ENCODE results near the gene CHSY3.

Gene CHSY3

DNA sequence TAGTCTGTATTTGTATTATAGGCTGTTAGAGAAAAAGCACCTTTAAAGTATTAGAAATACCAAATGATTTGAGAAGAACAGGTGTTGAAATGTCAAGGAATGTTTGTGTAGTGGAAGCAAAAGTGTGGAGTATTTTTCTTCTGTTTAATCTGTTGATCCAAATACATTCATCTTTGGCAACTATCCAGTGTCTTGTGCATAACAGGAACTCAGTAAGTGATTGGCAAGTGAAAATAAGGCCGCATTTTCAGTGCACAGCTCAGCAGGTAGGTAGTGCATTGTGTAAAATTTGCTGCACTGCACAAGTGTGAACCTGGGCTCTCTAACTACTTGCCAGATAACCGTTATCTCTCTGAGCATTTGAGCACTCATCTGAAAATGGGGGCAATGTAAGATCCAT is 61.8 kb downstream of the CHSY3 start:
- TF ChIP-seq, protein P1, sequence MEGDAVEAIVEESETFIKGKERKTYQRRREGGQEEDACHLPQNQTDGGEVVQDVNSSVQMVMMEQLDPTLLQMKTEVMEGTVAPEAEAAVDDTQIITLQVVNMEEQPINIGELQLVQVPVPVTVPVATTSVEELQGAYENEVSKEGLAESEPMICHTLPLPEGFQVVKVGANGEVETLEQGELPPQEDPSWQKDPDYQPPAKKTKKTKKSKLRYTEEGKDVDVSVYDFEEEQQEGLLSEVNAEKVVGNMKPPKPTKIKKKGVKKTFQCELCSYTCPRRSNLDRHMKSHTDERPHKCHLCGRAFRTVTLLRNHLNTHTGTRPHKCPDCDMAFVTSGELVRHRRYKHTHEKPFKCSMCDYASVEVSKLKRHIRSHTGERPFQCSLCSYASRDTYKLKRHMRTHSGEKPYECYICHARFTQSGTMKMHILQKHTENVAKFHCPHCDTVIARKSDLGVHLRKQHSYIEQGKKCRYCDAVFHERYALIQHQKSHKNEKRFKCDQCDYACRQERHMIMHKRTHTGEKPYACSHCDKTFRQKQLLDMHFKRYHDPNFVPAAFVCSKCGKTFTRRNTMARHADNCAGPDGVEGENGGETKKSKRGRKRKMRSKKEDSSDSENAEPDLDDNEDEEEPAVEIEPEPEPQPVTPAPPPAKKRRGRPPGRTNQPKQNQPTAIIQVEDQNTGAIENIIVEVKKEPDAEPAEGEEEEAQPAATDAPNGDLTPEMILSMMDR (IDR thresholded peaks at IDR 0.05; ENCODE audit: low read depth, low read length), result no peak
- no peak overlapping the region for H3K4me3 ChIP-seq (ENCODE audit: low read depth, low read length)

DNA sequence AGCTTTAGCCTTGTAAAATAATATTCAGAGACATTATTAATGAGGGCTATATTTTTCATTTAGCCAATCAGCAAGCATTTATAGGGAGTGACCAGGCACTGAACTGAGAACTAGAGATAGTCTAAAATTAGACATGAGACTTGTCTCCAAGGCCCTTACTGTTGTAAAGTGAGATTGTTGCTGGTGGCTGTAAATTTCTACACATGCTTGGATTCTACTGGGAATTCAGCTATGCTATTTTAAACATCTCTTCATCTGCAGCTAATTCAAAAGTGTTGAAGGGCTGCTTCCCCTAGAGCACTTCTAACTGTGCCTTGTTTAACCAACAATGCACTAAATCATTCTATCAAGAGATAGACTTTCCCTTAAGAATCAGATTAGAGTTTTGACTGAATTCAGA is 67.4 kb downstream of the CHSY3 start:
- no peak overlapping the region for H3K4me3 ChIP-seq (ENCODE audit: low read depth, low read length)
- TF ChIP-seq, protein P1 (IDR thresholded peaks at IDR 0.05; ENCODE audit: low read depth, low read length), result no peak

DNA sequence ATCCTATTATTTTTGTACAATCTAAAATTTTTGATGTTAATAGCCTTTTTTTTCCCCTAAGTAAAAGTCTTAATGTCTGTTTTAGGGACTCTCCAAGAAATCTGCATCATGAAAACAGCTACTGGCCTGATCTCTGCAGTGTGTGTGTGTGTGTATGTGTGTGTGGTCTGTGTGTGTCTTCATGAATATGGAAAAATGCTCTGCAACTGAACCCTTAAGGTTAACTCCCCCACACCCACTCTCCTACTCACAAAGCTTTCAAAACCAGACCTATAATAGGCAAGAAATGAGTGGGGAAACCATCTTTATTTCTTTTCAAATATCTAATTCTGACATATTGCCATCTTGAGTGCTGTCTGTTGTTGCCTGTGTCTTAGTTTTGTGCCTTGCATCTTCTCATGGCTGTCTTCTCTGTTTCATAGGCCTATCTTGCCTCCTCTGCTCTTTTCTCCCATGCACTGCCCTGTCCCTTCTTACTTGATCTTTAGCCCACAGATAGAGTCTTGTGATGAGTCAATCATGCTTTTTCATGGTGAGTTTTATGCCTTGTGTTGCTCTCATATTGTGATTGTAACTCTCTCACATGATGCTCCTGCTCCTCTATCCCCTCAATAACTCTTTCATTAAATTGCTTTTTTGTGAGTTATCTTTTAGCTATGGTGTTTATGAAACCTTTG is 68.3 kb downstream of the CHSY3 start:
- TF ChIP-seq, protein P1 (IDR thresholded peaks at IDR 0.05; ENCODE audit: low read depth, low read length), result no peak
- no peak overlapping the region for H3K4me3 ChIP-seq (ENCODE audit: low read depth, low read length)

DNA sequence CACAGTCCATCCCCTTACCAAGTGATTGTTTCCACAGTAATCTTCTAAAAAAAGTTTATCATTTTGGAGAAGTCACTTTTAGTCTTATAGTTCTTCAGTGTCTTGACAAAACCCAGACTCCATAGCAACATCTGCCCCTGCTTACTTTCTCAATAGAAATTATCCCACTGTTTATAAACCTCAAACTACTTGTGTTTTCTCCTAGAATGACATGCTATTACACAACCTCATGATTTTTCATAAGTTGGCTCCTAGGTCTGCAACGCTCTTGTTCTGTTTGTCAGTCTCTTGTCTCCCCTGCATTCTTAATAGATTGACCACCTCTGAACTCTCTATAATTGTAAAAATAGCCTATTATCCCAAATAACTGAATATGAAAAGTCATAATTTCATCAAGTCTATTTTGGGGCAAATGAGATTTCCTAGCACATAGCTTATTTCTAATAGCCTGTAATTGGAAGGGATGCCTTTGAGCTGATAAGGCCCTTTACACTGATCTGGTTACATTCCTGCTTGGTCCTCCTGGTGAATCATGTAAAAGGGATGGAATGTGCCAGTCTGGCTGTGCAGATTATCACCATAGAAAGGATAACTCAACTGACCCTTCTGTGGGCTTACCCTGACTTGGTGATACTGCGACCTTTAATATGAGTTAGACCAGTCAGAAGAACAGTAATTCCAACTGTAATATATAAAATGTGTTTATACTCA is 69.6 kb downstream of the CHSY3 start:
- TF ChIP-seq, protein P1 (IDR thresholded peaks at IDR 0.05; ENCODE audit: low read depth, low read length), result no peak
- no peak overlapping the region for H3K4me3 ChIP-seq (ENCODE audit: low read depth, low read length)

DNA sequence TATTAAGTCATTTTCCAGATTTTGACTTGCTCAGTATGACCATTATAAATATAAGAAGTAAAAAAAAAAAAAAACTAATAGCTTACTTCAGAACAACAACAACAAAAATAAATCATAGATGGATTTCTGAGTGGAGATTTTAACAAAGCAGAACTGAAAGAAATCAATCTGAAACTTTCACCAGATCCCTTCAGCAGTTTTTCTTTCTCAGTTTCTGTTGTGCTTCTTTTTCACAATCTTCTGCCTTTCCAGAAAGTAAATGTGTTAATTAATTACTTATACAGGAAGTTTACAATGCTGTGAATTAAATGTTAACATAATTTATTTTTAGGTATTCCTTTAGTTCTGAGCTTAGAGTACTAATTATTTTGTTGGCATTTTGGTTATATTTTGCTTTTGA is 73.5 kb downstream of the CHSY3 start:
- H3K4me3 ChIP-seq (ENCODE audit: low read depth, low read length), result no peak overlapping the region
- TF ChIP-seq, protein P1 (IDR thresholded peaks at IDR 0.05; ENCODE audit: low read depth, low read length), result no peak

DNA sequence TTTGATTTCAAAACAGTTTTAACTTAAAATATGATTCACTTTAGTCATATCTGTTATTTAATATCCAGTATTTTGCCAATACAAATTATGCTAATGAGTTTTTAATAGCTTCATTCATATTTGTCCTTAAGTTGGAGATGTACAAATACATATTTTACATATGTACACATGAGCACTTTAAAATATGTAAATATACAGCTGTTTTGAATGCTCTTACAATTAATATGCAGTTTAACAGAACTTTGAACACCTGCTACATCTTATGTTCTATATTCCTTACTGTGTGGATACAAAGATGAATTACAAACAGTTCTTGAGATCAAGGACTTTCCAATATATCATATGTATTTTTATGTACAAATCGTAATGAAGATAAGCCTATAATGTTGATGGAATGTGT is 74.0 kb downstream of the CHSY3 start:
- no peak overlapping the region for H3K4me3 ChIP-seq (ENCODE audit: low read depth, low read length)
- TF ChIP-seq, protein P1 (IDR thresholded peaks at IDR 0.05; ENCODE audit: low read depth, low read length), result no peak

DNA sequence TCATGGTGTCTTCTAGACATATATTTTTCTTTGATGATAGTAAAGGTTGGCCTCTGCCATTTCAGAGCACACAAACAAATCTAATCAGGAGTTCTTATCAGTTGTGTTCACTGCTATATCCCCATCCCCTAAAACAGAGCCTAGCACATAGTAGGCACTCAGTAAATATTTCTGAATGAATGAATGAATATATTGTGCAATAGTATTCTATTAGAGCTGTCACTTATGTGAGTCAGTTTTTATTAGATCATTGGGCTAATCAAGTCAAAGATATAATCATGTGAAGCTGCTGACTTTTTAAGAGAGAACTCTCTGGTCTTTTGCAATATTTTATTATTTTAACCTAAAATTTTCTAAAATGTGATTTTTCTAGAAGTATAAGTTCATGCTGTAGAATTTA is 84.2 kb downstream of the CHSY3 start:
- no peak overlapping the region for H3K4me3 ChIP-seq (ENCODE audit: low read depth, low read length)

More for the DNA sequence above, 84.2 kb downstream of the CHSY3 start:
- TF ChIP-seq, protein P1 (IDR thresholded peaks at IDR 0.05; ENCODE audit: low read depth, low read length), result no peak

Data from WI38 (cell line).